GM23338 (cell line): Measurements from ENCODE around the gene MMP25. TPM values are rescaled to one million over a fixed set of nuclear protein-coding genes. Genes with fewer than 3 reads are reported as not detected.

Source experiments
- ATAC-seq: fragments of 200-7000 bp; cut with Tn5 transposase; 3 replicates; pipeline ENCODE4 v1.9.1; 2020
- DNase-seq: peaks from one replicate; pipeline ENCODE4 v3.0.0-alpha.2; 2015; ENCODE audit warnings: low spot score
- H2AFZ ChIP-seq: fragments of 200-600 bp; sonication (generic); 2 replicates; pipeline ENCODE4 v1.8.0; 2016; ENCODE audit warnings: antibody characterized with exemption, mild to moderate bottlenecking, moderate library complexity
- H3F3A ChIP-seq: fragments of 200-600 bp; sonication (generic); replicated peaks from 2 replicates; pipeline ENCODE4 v1.8.0; 2017; ENCODE audit warnings: antibody characterized with exemption, mixed run types, low read depth
- H3K27ac ChIP-seq: fragments of 200-600 bp; sonication (generic); 2 replicates; pipeline ENCODE4 v1.6.1; 2016; ENCODE audit warnings: low read depth
- H3K27me3 ChIP-seq: fragments of 200-600 bp; sonication (generic); 2 replicates; pipeline ENCODE4 v1.8.0; 2016; ENCODE audit warnings: mild to moderate bottlenecking, mixed run types, moderate library complexity; ENCODE audit not compliant: insufficient read depth
- H3K36me3 ChIP-seq: fragments of 200-600 bp; sonication (generic); 2 replicates; pipeline ENCODE4 v1.8.0; 2016; ENCODE audit warnings: mild to moderate bottlenecking; ENCODE audit not compliant: insufficient read depth
- H3K4me1 ChIP-seq: fragments of 200-600 bp; sonication (generic); 2 replicates; pipeline ENCODE4 v1.8.0; 2016; ENCODE audit warnings: mild to moderate bottlenecking, moderate library complexity; ENCODE audit not compliant: insufficient read depth
- H3K4me2 ChIP-seq: fragments of 200-600 bp; sonication (generic); 2 replicates; pipeline ENCODE4 v1.7.1; 2017; ENCODE audit warnings: mixed run types
- H3K4me3 ChIP-seq: fragments of 200-600 bp; sonication (generic); 2 replicates; pipeline ENCODE4 v1.6.1; 2016; ENCODE audit warnings: mixed run types
- H3K79me2 ChIP-seq: fragments of 200-600 bp; sonication (generic); replicated peaks from 2 replicates; pipeline ENCODE4 v1.8.0; 2017; ENCODE audit warnings: mild to moderate bottlenecking; ENCODE audit not compliant: insufficient read depth
- H3K9me2 ChIP-seq: fragments of 200-600 bp; sonication (generic); 2 replicates; pipeline ENCODE4 v1.8.0; 2017; ENCODE audit not compliant: insufficient read depth
- H4K20me1 ChIP-seq: fragments of 200-600 bp; sonication (generic); replicated peaks from 2 replicates; pipeline ENCODE4 v1.8.0; 2017; ENCODE audit warnings: mild to moderate bottlenecking; ENCODE audit not compliant: insufficient read depth
- H3K27ac Mint-ChIP-seq: 2 replicates; pipeline ENCODE4 v1.8.0; 2020; ENCODE audit warnings: inconsistent platforms, mild to moderate bottlenecking, moderate library complexity, mixed read lengths
- H3K27me3 Mint-ChIP-seq: 3 replicates; pipeline ENCODE4 v1.8.0; 2022; ENCODE audit warnings: low read depth, mild to moderate bottlenecking, moderate library complexity, mixed read lengths, inconsistent platforms; ENCODE audit not compliant: insufficient read depth, poor library complexity
- H3K36me3 Mint-ChIP-seq: 3 replicates; pipeline ENCODE4 v1.8.0; 2021; ENCODE audit warnings: low read depth, mild to moderate bottlenecking, inconsistent platforms, moderate library complexity, mixed read lengths
- H3K4me1 Mint-ChIP-seq: 3 replicates; pipeline ENCODE4 v1.8.0; 2020; ENCODE audit warnings: mild to moderate bottlenecking, inconsistent platforms, mixed read lengths
- H3K4me3 Mint-ChIP-seq: 3 replicates; pipeline ENCODE4 v1.8.0; 2021; ENCODE audit warnings: moderate library complexity, mild to moderate bottlenecking, inconsistent platforms, mixed read lengths
- H3K9me3 Mint-ChIP-seq: 3 replicates; pipeline ENCODE4 v1.8.0; 2020; ENCODE audit warnings: moderate library complexity, mild to moderate bottlenecking, inconsistent platforms, mixed read lengths
- EZH2 ChIP-seq: fragments of 200-600 bp; sonication (generic); IDR thresholded peaks from one replicate; pipeline ENCODE4 v1.8.0; 2017; ENCODE audit warnings: antibody characterized with exemption, mild to moderate bottlenecking, low read depth; ENCODE audit not compliant: unreplicated experiment
- EZH2phosphoT487 ChIP-seq: fragments of 200-600 bp; sonication (generic); IDR thresholded peaks from one replicate; pipeline ENCODE4 v1.8.1; 2018; ENCODE audit warnings: antibody characterized with exemption; ENCODE audit not compliant: unreplicated experiment
- POLR2AphosphoS5 ChIP-seq: IDR thresholded peaks from 2 replicates; pipeline ENCODE4 v1.6.1; 2016; ENCODE audit warnings: antibody characterized with exemption, low read depth
- polyA plus RNA-seq: library from polyadenylated mRNA; unstranded; fragments of >200 nt; fragmentation: Nextera tagmentation; extraction: Ambion mirVana; gene quantifications from 2 replicates; pipeline ENCODE4 v1.2.1, GENCODE V29; 2016
- total RNA-seq: library from RNA; depleted of rRNA; stranded (reverse); fragments of >200 nt; shearing (Covaris generic); gene quantifications from 2 replicates; pipeline ENCODE4 v1.2.3, GENCODE V29; 2014
- TF ChIP-seq, protein P1 (sequence below): fragments of 250-450 bp; sonication (Bioruptor Pico); IDR thresholded peaks from 2 replicates; pipeline ENCODE4 v1.5.0; 2020; ENCODE audit warnings: mild to moderate bottlenecking, moderate library complexity
- TF ChIP-seq, protein P2 (sequence below), 2 experiments: fragments of 200-600 bp in 1 of 2; sonication (generic) in 1 of 2; conservative IDR thresholded peaks; 2 replicates each; pipeline versions ENCODE4 v1.5.1 to v1.6.1; 2016 to 2017; ENCODE audit warnings: antibody characterized with exemption in 2 of 2, low read depth in 2 of 2, mild to moderate bottlenecking in 2 of 2, moderate library complexity in 1 of 2

The MMP25 gene
- total and polyA plus RNA-seq, 2 experiments from 2014 or later: 7.7 to 15.9 TPM

DNA sequence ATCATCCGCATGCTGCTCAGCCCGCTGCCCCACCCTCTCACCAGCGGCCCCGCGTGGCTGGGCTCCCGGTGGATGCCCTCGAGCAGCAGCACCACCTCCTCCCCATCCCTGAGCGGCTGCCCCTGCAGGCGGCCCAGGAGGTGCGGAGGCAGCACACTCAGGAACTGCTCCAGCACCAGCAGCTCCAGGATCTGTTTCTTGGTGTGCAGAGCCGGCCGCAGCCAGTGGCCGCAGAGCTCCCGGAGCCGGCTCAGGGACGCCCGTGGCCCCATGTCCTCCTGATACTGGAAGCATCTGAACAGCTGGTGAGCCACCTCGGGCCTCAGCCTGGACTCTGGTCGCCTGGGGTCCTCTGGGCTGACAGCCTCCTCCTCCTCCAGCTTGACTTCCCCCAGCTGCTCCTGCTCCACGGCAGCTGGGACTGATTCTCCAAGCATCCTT lies 46.2 kb downstream of the MMP25 start (continued):
- TF ChIP-seq, protein P1, sequence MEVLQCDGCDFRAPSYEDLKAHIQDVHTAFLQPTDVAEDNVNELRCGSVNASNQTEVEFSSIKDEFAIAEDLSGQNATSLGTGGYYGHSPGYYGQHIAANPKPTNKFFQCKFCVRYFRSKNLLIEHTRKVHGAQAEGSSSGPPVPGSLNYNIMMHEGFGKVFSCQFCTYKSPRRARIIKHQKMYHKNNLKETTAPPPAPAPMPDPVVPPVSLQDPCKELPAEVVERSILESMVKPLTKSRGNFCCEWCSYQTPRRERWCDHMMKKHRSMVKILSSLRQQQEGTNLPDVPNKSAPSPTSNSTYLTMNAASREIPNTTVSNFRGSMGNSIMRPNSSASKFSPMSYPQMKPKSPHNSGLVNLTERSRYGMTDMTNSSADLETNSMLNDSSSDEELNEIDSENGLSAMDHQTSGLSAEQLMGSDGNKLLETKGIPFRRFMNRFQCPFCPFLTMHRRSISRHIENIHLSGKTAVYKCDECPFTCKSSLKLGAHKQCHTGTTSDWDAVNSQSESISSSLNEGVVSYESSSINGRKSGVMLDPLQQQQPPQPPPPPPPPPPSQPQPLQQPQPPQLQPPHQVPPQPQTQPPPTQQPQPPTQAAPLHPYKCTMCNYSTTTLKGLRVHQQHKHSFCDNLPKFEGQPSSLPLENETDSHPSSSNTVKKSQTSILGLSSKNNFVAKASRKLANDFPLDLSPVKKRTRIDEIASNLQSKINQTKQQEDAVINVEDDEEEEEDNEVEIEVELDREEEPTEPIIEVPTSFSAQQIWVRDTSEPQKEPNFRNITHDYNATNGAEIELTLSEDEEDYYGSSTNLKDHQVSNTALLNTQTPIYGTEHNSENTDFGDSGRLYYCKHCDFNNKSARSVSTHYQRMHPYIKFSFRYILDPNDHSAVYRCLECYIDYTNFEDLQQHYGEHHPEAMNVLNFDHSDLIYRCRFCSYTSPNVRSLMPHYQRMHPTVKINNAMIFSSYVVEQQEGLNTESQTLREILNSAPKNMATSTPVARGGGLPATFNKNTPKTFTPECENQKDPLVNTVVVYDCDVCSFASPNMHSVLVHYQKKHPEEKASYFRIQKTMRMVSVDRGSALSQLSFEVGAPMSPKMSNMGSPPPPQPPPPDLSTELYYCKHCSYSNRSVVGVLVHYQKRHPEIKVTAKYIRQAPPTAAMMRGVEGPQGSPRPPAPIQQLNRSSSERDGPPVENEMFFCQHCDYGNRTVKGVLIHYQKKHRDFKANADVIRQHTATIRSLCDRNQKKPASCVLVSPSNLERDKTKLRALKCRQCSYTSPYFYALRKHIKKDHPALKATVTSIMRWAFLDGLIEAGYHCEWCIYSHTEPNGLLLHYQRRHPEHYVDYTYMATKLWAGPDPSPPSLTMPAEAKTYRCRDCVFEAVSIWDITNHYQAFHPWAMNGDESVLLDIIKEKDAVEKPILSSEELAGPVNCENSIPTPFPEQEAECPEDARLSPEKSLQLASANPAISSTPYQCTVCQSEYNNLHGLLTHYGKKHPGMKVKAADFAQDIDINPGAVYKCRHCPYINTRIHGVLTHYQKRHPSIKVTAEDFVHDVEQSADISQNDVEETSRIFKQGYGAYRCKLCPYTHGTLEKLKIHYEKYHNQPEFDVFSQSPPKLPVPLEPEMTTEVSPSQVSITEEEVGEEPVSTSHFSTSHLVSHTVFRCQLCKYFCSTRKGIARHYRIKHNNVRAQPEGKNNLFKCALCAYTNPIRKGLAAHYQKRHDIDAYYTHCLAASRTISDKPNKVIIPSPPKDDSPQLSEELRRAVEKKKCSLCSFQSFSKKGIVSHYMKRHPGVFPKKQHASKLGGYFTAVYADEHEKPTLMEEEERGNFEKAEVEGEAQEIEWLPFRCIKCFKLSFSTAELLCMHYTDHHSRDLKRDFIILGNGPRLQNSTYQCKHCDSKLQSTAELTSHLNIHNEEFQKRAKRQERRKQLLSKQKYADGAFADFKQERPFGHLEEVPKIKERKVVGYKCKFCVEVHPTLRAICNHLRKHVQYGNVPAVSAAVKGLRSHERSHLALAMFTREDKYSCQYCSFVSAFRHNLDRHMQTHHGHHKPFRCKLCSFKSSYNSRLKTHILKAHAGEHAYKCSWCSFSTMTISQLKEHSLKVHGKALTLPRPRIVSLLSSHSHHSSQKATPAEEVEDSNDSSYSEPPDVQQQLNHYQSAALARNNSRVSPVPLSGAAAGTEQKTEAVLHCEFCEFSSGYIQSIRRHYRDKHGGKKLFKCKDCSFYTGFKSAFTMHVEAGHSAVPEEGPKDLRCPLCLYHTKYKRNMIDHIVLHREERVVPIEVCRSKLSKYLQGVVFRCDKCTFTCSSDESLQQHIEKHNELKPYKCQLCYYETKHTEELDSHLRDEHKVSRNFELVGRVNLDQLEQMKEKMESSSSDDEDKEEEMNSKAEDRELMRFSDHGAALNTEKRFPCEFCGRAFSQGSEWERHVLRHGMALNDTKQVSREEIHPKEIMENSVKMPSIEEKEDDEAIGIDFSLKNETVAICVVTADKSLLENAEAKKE (CRISPR knock-in tag): no peak
- TF ChIP-seq POLR2AphosphoS5: no peak
- TF ChIP-seq EZH2: no peak
- no peak for TF ChIP-seq EZH2phosphoT487

DNA sequence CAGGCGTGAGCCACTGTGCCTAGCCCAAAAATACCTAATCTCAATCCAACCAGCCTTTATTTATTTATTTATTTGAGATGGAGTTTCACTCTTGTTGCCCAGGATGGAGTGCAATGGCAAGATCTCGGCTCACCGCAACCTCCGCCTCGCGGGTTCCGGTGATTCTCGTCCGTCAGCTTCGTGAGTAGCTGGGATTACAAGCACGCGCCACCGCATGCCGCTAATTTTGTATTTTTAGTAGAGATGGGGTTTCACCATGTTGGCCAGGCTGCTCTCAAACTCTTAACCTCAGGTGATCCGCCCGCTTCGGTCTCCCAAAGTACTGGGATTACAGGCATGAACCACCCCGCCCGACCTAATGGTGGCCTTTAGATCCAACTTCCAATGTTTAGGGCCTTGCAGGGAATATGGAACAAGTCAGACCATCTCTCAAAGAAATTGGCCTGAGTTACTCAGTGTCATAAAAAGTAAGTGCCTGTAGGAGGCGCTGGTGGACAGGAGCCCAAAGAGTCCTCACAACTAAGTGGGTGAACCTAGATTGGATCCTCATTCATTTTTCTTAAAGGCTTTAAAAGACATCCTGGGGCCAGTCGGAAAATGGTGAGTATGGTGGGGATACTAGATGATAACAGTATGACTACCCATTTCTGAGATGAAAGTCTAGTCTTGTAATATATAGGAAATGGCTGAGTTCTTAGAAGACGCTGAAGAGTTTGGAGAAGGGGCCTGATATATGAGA lies 48.1 kb downstream of the MMP25 start:
- H2AFZ ChIP-seq: no peak overlapping the region
- H3K27me3 ChIP-seq: no peaks in the 10 kb centered on the region
- peaks cover 39% of the 10 kb centered on the region for H3K4me1 ChIP-seq
- H3K4me1 Mint-ChIP-seq: peaks cover 28% of the 10 kb centered on the region
- H3K9me2 ChIP-seq: no peaks in the 10 kb centered on the region
- no peak overlapping the region for H3K4me3 ChIP-seq
- peaks cover 33% of the 10 kb centered on the region for H3K27me3 Mint-ChIP-seq
- peak overlapping the region; percentile 74; the same call in 1 of the 2 replicates for H3K27ac ChIP-seq
- H3F3A ChIP-seq: peaks cover 57% of the 10 kb centered on the region
- ATAC-seq (peak; percentile 1; the same call in 1 of the 3 replicates), DNase-seq (peak; percentile 86)
- H3K4me3 Mint-ChIP-seq: peak overlapping the region; percentile 27; the same call in 2 of the 3 replicates
- TF ChIP-seq, protein P2, sequence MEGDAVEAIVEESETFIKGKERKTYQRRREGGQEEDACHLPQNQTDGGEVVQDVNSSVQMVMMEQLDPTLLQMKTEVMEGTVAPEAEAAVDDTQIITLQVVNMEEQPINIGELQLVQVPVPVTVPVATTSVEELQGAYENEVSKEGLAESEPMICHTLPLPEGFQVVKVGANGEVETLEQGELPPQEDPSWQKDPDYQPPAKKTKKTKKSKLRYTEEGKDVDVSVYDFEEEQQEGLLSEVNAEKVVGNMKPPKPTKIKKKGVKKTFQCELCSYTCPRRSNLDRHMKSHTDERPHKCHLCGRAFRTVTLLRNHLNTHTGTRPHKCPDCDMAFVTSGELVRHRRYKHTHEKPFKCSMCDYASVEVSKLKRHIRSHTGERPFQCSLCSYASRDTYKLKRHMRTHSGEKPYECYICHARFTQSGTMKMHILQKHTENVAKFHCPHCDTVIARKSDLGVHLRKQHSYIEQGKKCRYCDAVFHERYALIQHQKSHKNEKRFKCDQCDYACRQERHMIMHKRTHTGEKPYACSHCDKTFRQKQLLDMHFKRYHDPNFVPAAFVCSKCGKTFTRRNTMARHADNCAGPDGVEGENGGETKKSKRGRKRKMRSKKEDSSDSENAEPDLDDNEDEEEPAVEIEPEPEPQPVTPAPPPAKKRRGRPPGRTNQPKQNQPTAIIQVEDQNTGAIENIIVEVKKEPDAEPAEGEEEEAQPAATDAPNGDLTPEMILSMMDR (conservative IDR thresholded peaks at IDR 0.05; ENCODE audit: low read depth in 2 of 2): peak; percentile 84 to 97
- TF ChIP-seq POLR2AphosphoS5: no peak
- H3K36me3 Mint-ChIP-seq: peaks cover 88% of the 10 kb centered on the region
- no peak overlapping the region; the same call in 1 of the 2 replicates for H3K4me2 ChIP-seq
- H3K36me3 ChIP-seq: peaks cover 34% of the 10 kb centered on the region
- peaks cover 62% of the 10 kb centered on the region for H3K79me2 ChIP-seq
- H4K20me1 ChIP-seq: peaks cover 34% of the 10 kb centered on the region; the same call in 1 of the 2 replicates
- no peaks in the 10 kb centered on the region for H3K9me3 Mint-ChIP-seq
- H3K27ac Mint-ChIP-seq: peak overlapping the region; percentile 52
